ENCODE measurements around the gene BDH1. TPM values are rescaled to one million over a fixed set of nuclear protein-coding genes. Genes with fewer than 3 reads are reported as not detected.
A peak's percentile ranks its signal among the peaks of the same experiment; 100 is the strongest.

Gene BDH1
- total and polyA plus RNA-seq, 2 of the 13 experiments (the other 11 are each of a cell fraction or from before 2014, with no cell fraction given) = 21.2 to 71.9 TPM

DNA sequence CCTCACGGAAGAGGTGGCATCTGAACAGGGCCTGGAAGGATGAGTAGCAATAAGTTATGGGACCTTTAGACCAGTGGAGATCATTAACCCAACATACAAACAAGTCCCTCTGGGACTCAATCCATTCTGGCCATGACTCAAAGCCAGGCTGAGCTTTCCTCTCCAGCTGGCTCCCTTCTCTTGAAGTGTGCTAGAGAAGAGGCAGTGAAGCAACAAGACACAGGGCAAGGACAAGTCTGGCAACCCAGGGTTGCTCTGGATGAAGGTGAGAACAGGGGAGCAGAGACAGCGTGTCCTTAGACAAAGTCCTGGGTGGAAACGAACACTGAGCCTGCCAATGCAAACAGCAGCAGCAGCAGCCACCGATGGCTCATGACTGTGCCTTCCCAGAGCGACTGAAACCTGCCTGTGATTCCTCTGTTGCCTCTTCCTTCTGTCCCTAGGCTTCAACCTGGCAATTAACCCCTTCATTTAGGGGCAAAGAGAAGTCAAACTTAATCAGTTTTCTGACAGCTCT lies 86.8 kb downstream of the BDH1 start (continued):
- TF ChIP-seq PRMT3 (CRISPR knock-in tag; IDR thresholded peaks at IDR 0.05; ENCODE audit: borderline replicate concordance, low read depth) = no peak
- peak; percentile 60; the same call in 1 of the 2 replicates for TF ChIP-seq ZNF792 (CRISPR knock-in tag; IDR thresholded peaks at IDR 0.05)
- TF ChIP-seq THAP7 (CRISPR knock-in tag; IDR thresholded peaks at IDR 0.05) = peak; percentile 74; the same call in 1 of the 2 replicates
- TF ChIP-seq, protein P1, sequence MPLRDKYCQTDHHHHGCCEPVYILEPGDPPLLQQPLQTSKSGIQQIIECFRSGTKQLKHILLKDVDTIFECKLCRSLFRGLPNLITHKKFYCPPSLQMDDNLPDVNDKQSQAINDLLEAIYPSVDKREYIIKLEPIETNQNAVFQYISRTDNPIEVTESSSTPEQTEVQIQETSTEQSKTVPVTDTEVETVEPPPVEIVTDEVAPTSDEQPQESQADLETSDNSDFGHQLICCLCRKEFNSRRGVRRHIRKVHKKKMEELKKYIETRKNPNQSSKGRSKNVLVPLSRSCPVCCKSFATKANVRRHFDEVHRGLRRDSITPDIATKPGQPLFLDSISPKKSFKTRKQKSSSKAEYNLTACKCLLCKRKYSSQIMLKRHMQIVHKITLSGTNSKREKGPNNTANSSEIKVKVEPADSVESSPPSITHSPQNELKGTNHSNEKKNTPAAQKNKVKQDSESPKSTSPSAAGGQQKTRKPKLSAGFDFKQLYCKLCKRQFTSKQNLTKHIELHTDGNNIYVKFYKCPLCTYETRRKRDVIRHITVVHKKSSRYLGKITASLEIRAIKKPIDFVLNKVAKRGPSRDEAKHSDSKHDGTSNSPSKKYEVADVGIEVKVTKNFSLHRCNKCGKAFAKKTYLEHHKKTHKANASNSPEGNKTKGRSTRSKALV (CRISPR knock-in tag; IDR thresholded peaks at IDR 0.05) = no peak
- no peak for TF ChIP-seq MLXIP (CRISPR knock-in tag; IDR thresholded peaks at IDR 0.05; ENCODE audit: borderline replicate concordance)
- TF ChIP-seq AHR (CRISPR knock-in tag; IDR thresholded peaks at IDR 0.05) = peak; percentile 79; the same call in 1 of the 2 replicates
- TF ChIP-seq SP140L (CRISPR knock-in tag; IDR thresholded peaks at IDR 0.05; ENCODE audit: borderline replicate concordance) = no peak
- TF ChIP-seq NFATC3 (CRISPR knock-in tag; IDR thresholded peaks at IDR 0.05) = 0 out of 2 replicates have a peak, but pooled peaks have one; percentile 25
- TF ChIP-seq, protein P2, sequence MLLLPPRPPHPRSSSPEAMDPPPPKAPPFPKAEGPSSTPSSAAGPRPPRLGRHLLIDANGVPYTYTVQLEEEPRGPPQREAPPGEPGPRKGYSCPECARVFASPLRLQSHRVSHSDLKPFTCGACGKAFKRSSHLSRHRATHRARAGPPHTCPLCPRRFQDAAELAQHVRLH (CRISPR knock-in tag; IDR thresholded peaks at IDR 0.05; ENCODE audit: borderline replicate concordance, low read depth) = peak; percentile 65; the same call in 1 of the 2 replicates
- peak; percentile 1; the same call in 1 of the 2 replicates for TF ChIP-seq STAG1 (CRISPR knock-in tag; IDR thresholded peaks at IDR 0.05)
- TF ChIP-seq RXRB (CRISPR knock-in tag; IDR thresholded peaks at IDR 0.05; ENCODE audit: borderline replicate concordance) = 0 out of 2 replicates have a peak, but pooled peaks have one; percentile 20
- 0 out of 2 replicates have a peak, but pooled peaks have one; percentile 44 for TF ChIP-seq ZMAT3 (CRISPR knock-in tag; conservative IDR thresholded peaks at IDR 0.05)
- peak; percentile 97 for TF ChIP-seq ZNF292 (CRISPR knock-in tag; IDR thresholded peaks at IDR 0.05; ENCODE audit: borderline replicate concordance, low read depth)
- TF ChIP-seq KAT7 (CRISPR knock-in tag; IDR thresholded peaks at IDR 0.05; ENCODE audit: borderline replicate concordance) = 0 out of 2 replicates have a peak, but pooled peaks have one; percentile 36
- no peak for TF ChIP-seq HMG20B (CRISPR knock-in tag; conservative IDR thresholded peaks at IDR 0.05)
- 0 out of 2 replicates have a peak, but pooled peaks have one; percentile 41 for TF ChIP-seq ZNF891 (CRISPR knock-in tag; IDR thresholded peaks at IDR 0.05)
- TF ChIP-seq ZNF768 (CRISPR knock-in tag; IDR thresholded peaks at IDR 0.05) = 0 out of 2 replicates have a peak, but pooled peaks have one; percentile 14
- TF ChIP-seq, protein P3, sequence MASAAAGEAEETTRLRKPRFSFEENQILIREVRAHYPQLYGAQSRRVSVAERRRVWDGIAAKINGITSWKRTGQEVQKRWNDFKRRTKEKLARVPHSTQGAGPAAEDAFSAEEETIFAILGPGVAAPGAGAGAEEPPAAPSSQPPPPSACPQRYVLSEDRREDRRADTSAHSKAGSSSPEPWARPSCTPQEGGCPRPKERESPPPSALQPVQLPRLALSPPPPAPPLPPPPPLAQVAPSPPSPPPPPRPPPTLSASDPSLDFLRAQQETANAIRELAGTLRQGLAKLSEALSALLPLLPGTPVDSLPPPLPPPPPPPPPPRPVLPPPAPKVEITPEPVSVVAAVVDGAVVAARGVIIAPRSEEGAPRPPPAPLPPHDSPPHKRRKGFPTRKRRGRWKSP (CRISPR knock-in tag; IDR thresholded peaks at IDR 0.05) = 0 out of 2 replicates have a peak, but pooled peaks have one; percentile 20
- TF ChIP-seq ZNF180 (CRISPR knock-in tag; IDR thresholded peaks at IDR 0.05; ENCODE audit: borderline replicate concordance, low read depth) = no peak
- no peak for TF ChIP-seq FOXP1 (IDR thresholded peaks at IDR 0.05)
- peak; percentile 33; the same call in 1 of the 2 replicates for TF ChIP-seq FOXP1 (CRISPR knock-in tag; IDR thresholded peaks at IDR 0.05)
- 0 out of 2 replicates have a peak, but pooled peaks have one; percentile 44 for TF ChIP-seq KMT2A (CRISPR knock-in tag; IDR thresholded peaks at IDR 0.05)
